Activated CD8-positive, alpha-beta T cell treated with anti-CD3 and anti-CD28 coated beads for 36 hours (primary cell): ENCODE data around the gene GRID2. TPM values are rescaled to one million over a fixed set of nuclear protein-coding genes. Genes with fewer than 3 reads are reported as not detected.

Source experiments
- ATAC-seq: fragments of 200-7000 bp; cut with Tn5 transposase; one replicate; pipeline ENCODE4 v1.10.0; 2021; ENCODE audit warnings: mild to moderate bottlenecking, moderate library complexity
- CTCF ChIA-PET: fragments of 350-600 bp; sonication (Branson Sonifier 250); formaldehyde crosslinking; loops from one replicate; lab custom pipeline; 2021; ENCODE audit warnings: antibody characterized with exemption; lab: Charles Lee
- POLR2A ChIA-PET: fragments of 350-600 bp; sonication (Branson Sonifier 250); formaldehyde crosslinking; loops from one replicate; lab custom pipeline; 2021; ENCODE audit warnings: antibody characterized with exemption; lab: Charles Lee
- DNase-seq: peaks from one replicate; pipeline ENCODE4 v3.0.0-alpha.2; 2020
- H3K27ac Mint-ChIP-seq: one replicate; pipeline ENCODE4 v1.8.0; 2021; ENCODE audit warnings: mild to moderate bottlenecking, mixed read lengths
- H3K27me3 Mint-ChIP-seq: one replicate; pipeline ENCODE4 v1.8.0; 2021; ENCODE audit warnings: mixed read lengths
- H3K36me3 Mint-ChIP-seq: one replicate; pipeline ENCODE4 v1.8.0; 2021; ENCODE audit warnings: low read depth, mixed read lengths
- H3K4me1 Mint-ChIP-seq: one replicate; pipeline ENCODE4 v1.8.0; 2021; ENCODE audit warnings: low read depth, mixed read lengths
- H3K4me3 Mint-ChIP-seq: one replicate; pipeline ENCODE4 v1.8.0; 2021; ENCODE audit warnings: mild to moderate bottlenecking, moderate library complexity, mixed read lengths
- H3K9me3 Mint-ChIP-seq: one replicate; pipeline ENCODE4 v1.8.0; 2021; ENCODE audit warnings: mixed read lengths
- CTCF ChIP-seq: fragments of 200-600 bp; IDR thresholded peaks from one replicate; pipeline ENCODE4 v1.8.0; 2022; ENCODE audit warnings: antibody characterized with exemption, mild to moderate bottlenecking
- intact Hi-C: fragments of 100-400 bp; cut with micrococcal nuclease; formaldehyde crosslinking; loops from one replicate; pipeline ENCODE4 v1.10.0; 2022
- total RNA-seq, 2 experiments: library from RNA; stranded (reverse); gene quantifications; one replicate each; pipeline ENCODE4 v1.2.3, GENCODE V29; 2021

Gene GRID2
- total RNA-seq, 2 experiments from 2014 or later: not detected

GRCh38 chr4:93515208-93515607, 1211.4 kb downstream of the GRID2 start:
- no peak overlapping the region for H3K4me3 Mint-ChIP-seq
- no peak overlapping the region for H3K27ac Mint-ChIP-seq
- DNase-seq (no peak), ATAC-seq (no peak)
- no peak for TF ChIP-seq CTCF
- ChIA-PET POLR2A (no interaction called here), CTCF (no interaction called here)
- no peaks in the 10 kb centered on the region for H3K4me1 Mint-ChIP-seq
- H3K9me3 Mint-ChIP-seq: peaks cover 3% of the 10 kb centered on the region
- H3K36me3 Mint-ChIP-seq: no peaks in the 10 kb centered on the region
- intact Hi-C loops: no loop called here
- no peaks in the 10 kb centered on the region for H3K27me3 Mint-ChIP-seq

GRCh38 chr4:93529692-93530372, 1226.1 kb downstream of the GRID2 start:
- intact Hi-C loops: no loop called here
- CTCF ChIA-PET: no interaction called here
- ATAC-seq: no peak

GRCh38 chr4:93532234-93532633, 1228.5 kb downstream of the GRID2 start:
- H3K9me3 Mint-ChIP-seq: peaks cover 6% of the 10 kb centered on the region

More at GRCh38 chr4:93529692-93530372, 1226.1 kb downstream of the GRID2 start:
- no peak for DNase-seq
- H3K9me3 Mint-ChIP-seq: peaks cover 3% of the 10 kb centered on the region
- H3K4me1 Mint-ChIP-seq: no peaks in the 10 kb centered on the region
- POLR2A ChIA-PET: no interaction called here
- no peak overlapping the region for H3K27ac Mint-ChIP-seq
- no peaks in the 10 kb centered on the region for H3K36me3 Mint-ChIP-seq
- H3K4me3 Mint-ChIP-seq: no peak overlapping the region
- no peak for TF ChIP-seq CTCF
- H3K27me3 Mint-ChIP-seq: no peaks in the 10 kb centered on the region

GRCh38 chr4:93540562-93540961, 1236.8 kb downstream of the GRID2 start:
- no peaks in the 10 kb centered on the region for H3K27me3 Mint-ChIP-seq
- intact Hi-C loops: no loop called here
- no peaks in the 10 kb centered on the region for H3K4me1 Mint-ChIP-seq
- ChIA-PET POLR2A (no interaction called here), CTCF (no interaction called here)
- no peak for TF ChIP-seq CTCF
- DNase-seq (no peak), ATAC-seq (no peak)
- no peak overlapping the region for H3K27ac Mint-ChIP-seq
- no peaks in the 10 kb centered on the region for H3K36me3 Mint-ChIP-seq
- H3K4me3 Mint-ChIP-seq: no peak overlapping the region
- H3K9me3 Mint-ChIP-seq: peaks cover 8% of the 10 kb centered on the region

More at GRCh38 chr4:93532234-93532633, 1228.5 kb downstream of the GRID2 start:
- no peak overlapping the region for H3K27ac Mint-ChIP-seq
- no peak overlapping the region for H3K4me3 Mint-ChIP-seq
- POLR2A ChIA-PET: no interaction called here
- TF ChIP-seq CTCF: no peak
- DNase-seq (no peak), ATAC-seq (no peak)
- CTCF ChIA-PET: no interaction called here
- intact Hi-C loops: no loop called here
- H3K27me3 Mint-ChIP-seq: no peaks in the 10 kb centered on the region
- no peaks in the 10 kb centered on the region for H3K36me3 Mint-ChIP-seq
- H3K4me1 Mint-ChIP-seq: no peaks in the 10 kb centered on the region

- intact Hi-C loops: no loop called here
- H3K9me3 Mint-ChIP-seq: peaks cover 5% of the 10 kb centered on the region
- H3K4me3 Mint-ChIP-seq: no peak overlapping the region
- DNase-seq: no peak
- H3K36me3 Mint-ChIP-seq: no peaks in the 10 kb centered on the region
- H3K27me3 Mint-ChIP-seq: no peaks in the 10 kb centered on the region
- no peak for ATAC-seq
- POLR2A ChIA-PET: no interaction called here
- no peak for TF ChIP-seq CTCF
- no peak overlapping the region for H3K27ac Mint-ChIP-seq
- H3K4me1 Mint-ChIP-seq: no peaks in the 10 kb centered on the region
- CTCF ChIA-PET: no interaction called here
Observed at GRCh38 chr4:93561842-93562241, 1258.1 kb downstream of the GRID2 start.
